ENCODE data around the gene DBP. TPM values are rescaled to one million over a fixed set of nuclear protein-coding genes. Genes with fewer than 3 reads are reported as not detected.

The DBP gene
- total RNA-seq, 1 donor from 2014 or later, result 2.9 TPM

DNA sequence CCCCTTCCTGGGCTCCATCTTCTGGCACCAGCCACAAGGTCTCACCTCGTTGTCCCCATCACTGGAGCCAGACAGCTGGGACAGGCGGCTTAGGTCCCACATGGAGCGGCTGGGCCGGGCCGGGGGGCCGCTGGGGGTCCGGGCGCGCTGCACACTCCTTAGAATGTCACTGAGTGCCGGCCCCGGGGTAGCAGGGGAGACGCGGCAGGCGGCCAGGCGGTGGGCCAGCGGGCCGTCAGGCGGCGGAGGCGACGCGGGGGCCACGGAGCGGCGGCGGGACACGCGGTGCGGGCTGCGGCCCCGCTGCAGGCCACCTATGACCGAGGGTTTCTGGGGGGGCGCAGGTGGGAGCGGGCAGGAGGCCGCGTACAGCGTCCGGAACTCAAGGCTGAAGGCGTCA, 33.7 kb downstream of the DBP start:
- Mint-ChIP-seq H3K27me3 (ENCODE audit: unreplicated experiment) (no peaks in the 10 kb centered on the region), H3K4me3 (ENCODE audit: unreplicated experiment) (no peak overlapping the region), H3K27ac (ENCODE audit: unreplicated experiment) (no peak overlapping the region), H3K9me3 (ENCODE audit: unreplicated experiment) (no peaks in the 10 kb centered on the region), H3K36me3 (ENCODE audit: unreplicated experiment) (no peaks in the 10 kb centered on the region), H3K4me1 (ENCODE audit: low read depth, unreplicated experiment) (no peaks in the 10 kb centered on the region)
- TF ChIP-seq, protein P1, sequence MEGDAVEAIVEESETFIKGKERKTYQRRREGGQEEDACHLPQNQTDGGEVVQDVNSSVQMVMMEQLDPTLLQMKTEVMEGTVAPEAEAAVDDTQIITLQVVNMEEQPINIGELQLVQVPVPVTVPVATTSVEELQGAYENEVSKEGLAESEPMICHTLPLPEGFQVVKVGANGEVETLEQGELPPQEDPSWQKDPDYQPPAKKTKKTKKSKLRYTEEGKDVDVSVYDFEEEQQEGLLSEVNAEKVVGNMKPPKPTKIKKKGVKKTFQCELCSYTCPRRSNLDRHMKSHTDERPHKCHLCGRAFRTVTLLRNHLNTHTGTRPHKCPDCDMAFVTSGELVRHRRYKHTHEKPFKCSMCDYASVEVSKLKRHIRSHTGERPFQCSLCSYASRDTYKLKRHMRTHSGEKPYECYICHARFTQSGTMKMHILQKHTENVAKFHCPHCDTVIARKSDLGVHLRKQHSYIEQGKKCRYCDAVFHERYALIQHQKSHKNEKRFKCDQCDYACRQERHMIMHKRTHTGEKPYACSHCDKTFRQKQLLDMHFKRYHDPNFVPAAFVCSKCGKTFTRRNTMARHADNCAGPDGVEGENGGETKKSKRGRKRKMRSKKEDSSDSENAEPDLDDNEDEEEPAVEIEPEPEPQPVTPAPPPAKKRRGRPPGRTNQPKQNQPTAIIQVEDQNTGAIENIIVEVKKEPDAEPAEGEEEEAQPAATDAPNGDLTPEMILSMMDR (IDR thresholded peaks at IDR 0.05; ENCODE audit: partially characterized antibody, unreplicated experiment), result no peak
- no peak for DNase-seq

DNA sequence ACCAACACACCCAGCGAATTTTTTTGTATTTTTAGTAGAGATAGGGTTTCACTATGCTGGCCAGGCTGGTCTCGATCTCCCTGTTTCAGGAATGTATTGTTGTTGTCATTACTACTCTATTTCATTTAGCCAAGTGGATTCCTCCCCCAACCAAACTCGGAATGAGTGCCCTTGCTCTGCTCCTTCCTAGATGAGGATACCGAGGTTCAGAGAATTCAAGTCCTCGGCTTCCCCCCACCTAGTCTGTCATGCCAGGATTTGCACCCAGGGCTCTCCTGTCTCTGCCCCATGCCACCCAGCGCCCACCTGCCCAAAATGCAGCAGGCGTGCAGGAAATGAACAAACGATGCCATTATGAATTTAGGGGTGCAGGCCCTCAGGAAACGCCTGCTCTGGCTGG, 34.2 kb downstream of the DBP start:
- Mint-ChIP-seq H3K4me1 (ENCODE audit: low read depth, unreplicated experiment) (no peaks in the 10 kb centered on the region), H3K36me3 (ENCODE audit: unreplicated experiment) (no peaks in the 10 kb centered on the region), H3K4me3 (ENCODE audit: unreplicated experiment) (no peak overlapping the region), H3K9me3 (ENCODE audit: unreplicated experiment) (no peaks in the 10 kb centered on the region), H3K27me3 (ENCODE audit: unreplicated experiment) (no peaks in the 10 kb centered on the region), H3K27ac (ENCODE audit: unreplicated experiment) (no peak overlapping the region)
- TF ChIP-seq, protein P1 (IDR thresholded peaks at IDR 0.05; ENCODE audit: partially characterized antibody, unreplicated experiment), result no peak
- DNase-seq, result no peak

DNA sequence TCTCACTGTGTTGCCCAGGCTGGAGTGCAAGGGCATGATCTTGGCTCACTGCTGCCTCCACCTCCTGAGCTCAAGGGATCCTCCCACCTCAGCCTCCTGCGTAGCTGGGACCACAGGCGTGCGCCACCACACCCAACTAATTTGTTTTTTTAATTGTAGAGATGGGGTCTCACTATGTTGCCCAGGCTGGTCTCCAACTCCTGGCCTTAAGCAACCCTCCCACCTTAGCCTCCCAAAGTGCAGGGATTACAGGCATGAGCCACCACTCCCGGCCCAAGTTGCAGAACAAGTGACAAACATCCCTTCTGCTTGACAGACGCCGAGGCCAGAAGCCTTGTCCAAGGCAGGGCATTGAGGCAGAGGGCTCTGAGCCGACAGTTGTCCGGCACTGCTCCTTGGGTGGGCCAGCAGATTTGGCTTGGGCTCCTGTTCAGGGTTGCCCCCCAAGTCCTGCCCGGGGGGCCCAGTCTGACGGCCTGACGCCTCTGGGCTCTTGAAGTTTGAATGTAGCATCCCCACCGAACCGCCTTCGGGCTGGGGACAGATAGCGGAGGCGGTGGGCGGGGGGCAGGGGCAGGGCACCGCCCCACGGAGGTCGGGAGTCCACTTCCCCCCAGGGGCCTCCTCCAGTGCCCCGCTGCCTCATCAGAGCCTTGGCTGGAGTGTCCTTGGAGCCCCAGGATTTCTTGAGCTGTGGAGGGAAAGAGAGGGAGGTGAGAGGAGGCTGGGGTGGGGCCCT, 36.3 kb downstream of the DBP start:
- no peak overlapping the region for H3K4me3 Mint-ChIP-seq (ENCODE audit: unreplicated experiment)
- no peak overlapping the region for H3K27ac Mint-ChIP-seq (ENCODE audit: unreplicated experiment)
- no peaks in the 10 kb centered on the region for H3K27me3 Mint-ChIP-seq (ENCODE audit: unreplicated experiment)
- DNase-seq, result no peak
- TF ChIP-seq, protein P1 (IDR thresholded peaks at IDR 0.05; ENCODE audit: partially characterized antibody, unreplicated experiment), result no peak
- no peaks in the 10 kb centered on the region for H3K4me1 Mint-ChIP-seq (ENCODE audit: low read depth, unreplicated experiment)
- no peaks in the 10 kb centered on the region for H3K36me3 Mint-ChIP-seq (ENCODE audit: unreplicated experiment)
- H3K9me3 Mint-ChIP-seq (ENCODE audit: unreplicated experiment), result peaks cover 3% of the 10 kb centered on the region

DNA sequence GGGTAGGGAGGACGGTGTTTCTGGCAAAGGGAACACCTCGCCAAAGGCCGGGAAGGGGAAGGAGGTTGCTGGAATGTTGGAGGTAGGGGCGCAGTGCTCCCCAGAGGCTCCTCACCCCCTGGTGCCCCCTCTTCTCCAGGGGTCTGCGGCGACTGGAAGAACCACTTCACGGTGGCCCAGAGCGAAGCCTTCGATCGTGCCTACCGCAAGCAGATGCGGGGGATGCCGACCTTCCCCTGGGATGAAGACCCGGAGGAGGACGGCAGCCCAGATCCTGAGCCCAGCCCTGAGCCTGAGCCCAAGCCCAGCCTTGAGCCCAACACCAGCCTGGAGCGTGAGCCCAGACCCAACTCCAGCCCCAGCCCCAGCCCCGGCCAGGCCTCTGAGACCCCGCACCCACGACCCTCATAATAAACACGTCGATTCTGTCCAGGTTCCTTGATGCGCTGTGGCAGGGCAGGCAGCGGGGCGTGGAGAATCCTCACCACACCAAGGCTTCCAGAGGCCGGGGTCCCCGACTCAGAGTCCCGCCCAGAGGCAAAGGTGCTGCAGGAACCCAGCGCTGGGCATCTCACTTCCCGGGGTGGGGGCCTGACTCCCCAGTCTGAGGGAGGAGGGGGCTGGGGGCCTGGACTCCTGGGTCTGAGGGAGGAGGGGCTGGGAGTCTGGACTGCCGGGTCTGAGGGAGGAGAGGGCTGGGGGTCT, 38.0 kb downstream of the DBP start:
- DNase-seq, result no peak
- Mint-ChIP-seq H3K36me3 (ENCODE audit: unreplicated experiment) (no peaks in the 10 kb centered on the region), H3K9me3 (ENCODE audit: unreplicated experiment) (peaks cover 3% of the 10 kb centered on the region), H3K4me1 (ENCODE audit: low read depth, unreplicated experiment) (no peaks in the 10 kb centered on the region), H3K27ac (ENCODE audit: unreplicated experiment) (no peak overlapping the region), H3K4me3 (ENCODE audit: unreplicated experiment) (no peak overlapping the region), H3K27me3 (ENCODE audit: unreplicated experiment) (no peaks in the 10 kb centered on the region)
- TF ChIP-seq, protein P1 (IDR thresholded peaks at IDR 0.05; ENCODE audit: partially characterized antibody, unreplicated experiment), result no peak
